ENCODE data around the gene ETV6. TPM values are rescaled to one million over a fixed set of nuclear protein-coding genes. Genes with fewer than 3 reads are reported as not detected.

The ETV6 gene
- total and polyA plus RNA-seq, 2 of the 8 experiments (the other 6 are each of a cell fraction or from before 2014, with no cell fraction given): 5.5 to 23.9 TPM

DNA sequence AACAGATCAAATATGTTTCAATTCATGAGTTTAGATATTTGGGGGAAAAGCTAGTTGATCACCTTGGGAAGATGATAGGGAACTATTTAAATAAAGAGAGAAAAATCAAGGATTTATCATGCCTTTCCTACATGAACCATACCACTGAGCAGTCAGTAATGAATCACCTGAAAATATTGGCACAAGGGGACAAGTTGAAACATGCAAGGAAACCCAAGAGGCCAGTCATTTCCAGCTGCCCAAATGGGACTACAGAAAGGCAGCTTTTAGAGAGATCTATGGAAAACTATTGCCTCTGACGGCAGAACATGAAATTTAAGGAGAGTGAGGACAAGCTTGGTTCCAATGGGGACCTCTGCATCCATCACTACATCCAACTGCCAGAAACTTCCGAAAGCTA is 14.1 kb upstream of the ETV6 start (continued):
- TF ChIP-seq RAD21 (IDR thresholded peaks at IDR 0.05 in 1 of 2, conservative IDR thresholded peaks at IDR 0.05 in 1 of 2; ENCODE audit: low read depth in 2 of 2, low read length in 2 of 2) (no peak), TBP (IDR thresholded peaks at IDR 0.05; ENCODE audit: low read depth, low read length) (no peak), NANOG (IDR thresholded peaks at IDR 0.05; ENCODE audit: insufficient read depth, low read depth, low read length, poor library complexity, severe bottlenecking) (no peak), YY1 (IDR thresholded peaks at IDR 0.05; ENCODE audit: low read depth, low read length) (no peak), CTBP2 (IDR thresholded peaks at IDR 0.05; ENCODE audit: borderline replicate concordance, insufficient read depth, insufficient read length, low read length) (no peak)
- TF ChIP-seq, protein P1, sequence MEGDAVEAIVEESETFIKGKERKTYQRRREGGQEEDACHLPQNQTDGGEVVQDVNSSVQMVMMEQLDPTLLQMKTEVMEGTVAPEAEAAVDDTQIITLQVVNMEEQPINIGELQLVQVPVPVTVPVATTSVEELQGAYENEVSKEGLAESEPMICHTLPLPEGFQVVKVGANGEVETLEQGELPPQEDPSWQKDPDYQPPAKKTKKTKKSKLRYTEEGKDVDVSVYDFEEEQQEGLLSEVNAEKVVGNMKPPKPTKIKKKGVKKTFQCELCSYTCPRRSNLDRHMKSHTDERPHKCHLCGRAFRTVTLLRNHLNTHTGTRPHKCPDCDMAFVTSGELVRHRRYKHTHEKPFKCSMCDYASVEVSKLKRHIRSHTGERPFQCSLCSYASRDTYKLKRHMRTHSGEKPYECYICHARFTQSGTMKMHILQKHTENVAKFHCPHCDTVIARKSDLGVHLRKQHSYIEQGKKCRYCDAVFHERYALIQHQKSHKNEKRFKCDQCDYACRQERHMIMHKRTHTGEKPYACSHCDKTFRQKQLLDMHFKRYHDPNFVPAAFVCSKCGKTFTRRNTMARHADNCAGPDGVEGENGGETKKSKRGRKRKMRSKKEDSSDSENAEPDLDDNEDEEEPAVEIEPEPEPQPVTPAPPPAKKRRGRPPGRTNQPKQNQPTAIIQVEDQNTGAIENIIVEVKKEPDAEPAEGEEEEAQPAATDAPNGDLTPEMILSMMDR (IDR thresholded peaks at IDR 0.05; ENCODE audit: control extremely low read depth in 1 of 3, insufficient read depth in 1 of 3, low read depth in 1 of 3, low read length in 3 of 3): no peak
- TF ChIP-seq, protein P2, sequence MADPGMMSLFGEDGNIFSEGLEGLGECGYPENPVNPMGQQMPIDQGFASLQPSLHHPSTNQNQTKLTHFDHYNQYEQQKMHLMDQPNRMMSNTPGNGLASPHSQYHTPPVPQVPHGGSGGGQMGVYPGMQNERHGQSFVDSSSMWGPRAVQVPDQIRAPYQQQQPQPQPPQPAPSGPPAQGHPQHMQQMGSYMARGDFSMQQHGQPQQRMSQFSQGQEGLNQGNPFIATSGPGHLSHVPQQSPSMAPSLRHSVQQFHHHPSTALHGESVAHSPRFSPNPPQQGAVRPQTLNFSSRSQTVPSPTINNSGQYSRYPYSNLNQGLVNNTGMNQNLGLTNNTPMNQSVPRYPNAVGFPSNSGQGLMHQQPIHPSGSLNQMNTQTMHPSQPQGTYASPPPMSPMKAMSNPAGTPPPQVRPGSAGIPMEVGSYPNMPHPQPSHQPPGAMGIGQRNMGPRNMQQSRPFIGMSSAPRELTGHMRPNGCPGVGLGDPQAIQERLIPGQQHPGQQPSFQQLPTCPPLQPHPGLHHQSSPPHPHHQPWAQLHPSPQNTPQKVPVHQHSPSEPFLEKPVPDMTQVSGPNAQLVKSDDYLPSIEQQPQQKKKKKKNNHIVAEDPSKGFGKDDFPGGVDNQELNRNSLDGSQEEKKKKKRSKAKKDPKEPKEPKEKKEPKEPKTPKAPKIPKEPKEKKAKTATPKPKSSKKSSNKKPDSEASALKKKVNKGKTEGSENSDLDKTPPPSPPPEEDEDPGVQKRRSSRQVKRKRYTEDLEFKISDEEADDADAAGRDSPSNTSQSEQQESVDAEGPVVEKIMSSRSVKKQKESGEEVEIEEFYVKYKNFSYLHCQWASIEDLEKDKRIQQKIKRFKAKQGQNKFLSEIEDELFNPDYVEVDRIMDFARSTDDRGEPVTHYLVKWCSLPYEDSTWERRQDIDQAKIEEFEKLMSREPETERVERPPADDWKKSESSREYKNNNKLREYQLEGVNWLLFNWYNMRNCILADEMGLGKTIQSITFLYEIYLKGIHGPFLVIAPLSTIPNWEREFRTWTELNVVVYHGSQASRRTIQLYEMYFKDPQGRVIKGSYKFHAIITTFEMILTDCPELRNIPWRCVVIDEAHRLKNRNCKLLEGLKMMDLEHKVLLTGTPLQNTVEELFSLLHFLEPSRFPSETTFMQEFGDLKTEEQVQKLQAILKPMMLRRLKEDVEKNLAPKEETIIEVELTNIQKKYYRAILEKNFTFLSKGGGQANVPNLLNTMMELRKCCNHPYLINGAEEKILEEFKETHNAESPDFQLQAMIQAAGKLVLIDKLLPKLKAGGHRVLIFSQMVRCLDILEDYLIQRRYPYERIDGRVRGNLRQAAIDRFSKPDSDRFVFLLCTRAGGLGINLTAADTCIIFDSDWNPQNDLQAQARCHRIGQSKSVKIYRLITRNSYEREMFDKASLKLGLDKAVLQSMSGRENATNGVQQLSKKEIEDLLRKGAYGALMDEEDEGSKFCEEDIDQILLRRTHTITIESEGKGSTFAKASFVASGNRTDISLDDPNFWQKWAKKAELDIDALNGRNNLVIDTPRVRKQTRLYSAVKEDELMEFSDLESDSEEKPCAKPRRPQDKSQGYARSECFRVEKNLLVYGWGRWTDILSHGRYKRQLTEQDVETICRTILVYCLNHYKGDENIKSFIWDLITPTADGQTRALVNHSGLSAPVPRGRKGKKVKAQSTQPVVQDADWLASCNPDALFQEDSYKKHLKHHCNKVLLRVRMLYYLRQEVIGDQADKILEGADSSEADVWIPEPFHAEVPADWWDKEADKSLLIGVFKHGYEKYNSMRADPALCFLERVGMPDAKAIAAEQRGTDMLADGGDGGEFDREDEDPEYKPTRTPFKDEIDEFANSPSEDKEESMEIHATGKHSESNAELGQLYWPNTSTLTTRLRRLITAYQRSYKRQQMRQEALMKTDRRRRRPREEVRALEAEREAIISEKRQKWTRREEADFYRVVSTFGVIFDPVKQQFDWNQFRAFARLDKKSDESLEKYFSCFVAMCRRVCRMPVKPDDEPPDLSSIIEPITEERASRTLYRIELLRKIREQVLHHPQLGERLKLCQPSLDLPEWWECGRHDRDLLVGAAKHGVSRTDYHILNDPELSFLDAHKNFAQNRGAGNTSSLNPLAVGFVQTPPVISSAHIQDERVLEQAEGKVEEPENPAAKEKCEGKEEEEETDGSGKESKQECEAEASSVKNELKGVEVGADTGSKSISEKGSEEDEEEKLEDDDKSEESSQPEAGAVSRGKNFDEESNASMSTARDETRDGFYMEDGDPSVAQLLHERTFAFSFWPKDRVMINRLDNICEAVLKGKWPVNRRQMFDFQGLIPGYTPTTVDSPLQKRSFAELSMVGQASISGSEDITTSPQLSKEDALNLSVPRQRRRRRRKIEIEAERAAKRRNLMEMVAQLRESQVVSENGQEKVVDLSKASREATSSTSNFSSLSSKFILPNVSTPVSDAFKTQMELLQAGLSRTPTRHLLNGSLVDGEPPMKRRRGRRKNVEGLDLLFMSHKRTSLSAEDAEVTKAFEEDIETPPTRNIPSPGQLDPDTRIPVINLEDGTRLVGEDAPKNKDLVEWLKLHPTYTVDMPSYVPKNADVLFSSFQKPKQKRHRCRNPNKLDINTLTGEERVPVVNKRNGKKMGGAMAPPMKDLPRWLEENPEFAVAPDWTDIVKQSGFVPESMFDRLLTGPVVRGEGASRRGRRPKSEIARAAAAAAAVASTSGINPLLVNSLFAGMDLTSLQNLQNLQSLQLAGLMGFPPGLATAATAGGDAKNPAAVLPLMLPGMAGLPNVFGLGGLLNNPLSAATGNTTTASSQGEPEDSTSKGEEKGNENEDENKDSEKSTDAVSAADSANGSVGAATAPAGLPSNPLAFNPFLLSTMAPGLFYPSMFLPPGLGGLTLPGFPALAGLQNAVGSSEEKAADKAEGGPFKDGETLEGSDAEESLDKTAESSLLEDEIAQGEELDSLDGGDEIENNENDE (IDR thresholded peaks at IDR 0.05; ENCODE audit: insufficient replicate concordance, low read length): no peak

Measured in H1 (cell line).